WTC11 (cell line): ENCODE results near the gene BBS4.
"Not testable (repeated sequence)": the region's sequence is repeated elsewhere in the genome, so short reads cannot be mapped to it uniquely, and the experiment has no call there.

Experiments used
- AFF4 ChIP-seq: sonication (generic); formaldehyde crosslinking; IDR thresholded peaks from 2 replicates; pipeline ENCODE4 v1.8.1; 2023; ENCODE audit warnings: mild to moderate bottlenecking, missing genetic modification reagents, borderline replicate concordance
- CBFB ChIP-seq: sonication (generic); formaldehyde crosslinking; IDR thresholded peaks from 2 replicates; pipeline ENCODE4 v1.8.1; 2022; ENCODE audit warnings: mild to moderate bottlenecking, low read depth, missing genetic modification reagents
- CTCF ChIP-seq: fragments of 200-600 bp; IDR thresholded peaks from 2 replicates; pipeline ENCODE4 v1.8.0; 2022; ENCODE audit warnings: antibody characterized with exemption
- FOXJ3 ChIP-seq: sonication (generic); formaldehyde crosslinking; IDR thresholded peaks from 2 replicates; pipeline ENCODE4 v1.9.0; 2021; ENCODE audit warnings: missing genetic modification reagents, mild to moderate bottlenecking, borderline replicate concordance
- FOXP1 ChIP-seq: sonication (generic); formaldehyde crosslinking; IDR thresholded peaks from 2 replicates; pipeline ENCODE4 v1.8.0; 2022; ENCODE audit warnings: missing genetic modification reagents, mild to moderate bottlenecking, moderate library complexity, borderline replicate concordance
- HMGXB4 ChIP-seq: sonication (generic); formaldehyde crosslinking; IDR thresholded peaks from 2 replicates; pipeline ENCODE4 v1.8.1; 2023; ENCODE audit warnings: mild to moderate bottlenecking, moderate library complexity, missing genetic modification reagents
- JUN ChIP-seq: sonication (generic); formaldehyde crosslinking; IDR thresholded peaks from 2 replicates; pipeline ENCODE4 v1.8.0; 2023; ENCODE audit warnings: mild to moderate bottlenecking, missing genetic modification reagents
- USF1 ChIP-seq: sonication (generic); formaldehyde crosslinking; IDR thresholded peaks from 2 replicates; pipeline ENCODE4 v1.8.0; 2022; ENCODE audit warnings: mild to moderate bottlenecking, missing genetic modification reagents
- USF2 ChIP-seq: sonication (generic); formaldehyde crosslinking; IDR thresholded peaks from 2 replicates; pipeline ENCODE4 v1.8.1; 2023; ENCODE audit warnings: mild to moderate bottlenecking, missing genetic modification reagents, moderate library complexity
- ZBTB43 ChIP-seq: sonication (generic); formaldehyde crosslinking; IDR thresholded peaks from 2 replicates; pipeline ENCODE4 v1.8.1; 2023; ENCODE audit warnings: mild to moderate bottlenecking, missing genetic modification reagents

- not testable (repeated sequence) for TF ChIP-seq CTCF; FOXP1 (CRISPR knock-in tag); AFF4 (CRISPR knock-in tag); HMGXB4 (CRISPR knock-in tag); CBFB; USF1; ZBTB43 (CRISPR knock-in tag); USF2 (CRISPR knock-in tag); FOXJ3 (CRISPR knock-in tag); JUN
Measured at GRCh38 chr15:72656014-72656413, 30.0 kb upstream of the BBS4 start.
